Loucy (cell line): Measurements from ENCODE around the gene ARL4D.
A peak's percentile ranks its signal among the peaks of the same experiment; 100 is the strongest.
"Not testable (repeated sequence)": the region's sequence is repeated elsewhere in the genome, so short reads cannot be mapped to it uniquely, and the experiment has no call there.

Source experiments
- H2AFZ ChIP-seq: fragments of 200-600 bp; sonication (generic); 2 replicates; pipeline ENCODE4 v1.6.0; 2016; ENCODE audit warnings: antibody characterized with exemption, mild to moderate bottlenecking, low read length, moderate library complexity
- H3F3A ChIP-seq: fragments of 200-600 bp; 2 replicates; pipeline ENCODE4 v1.6.0; 2016; ENCODE audit warnings: antibody characterized with exemption, low read depth, mild to moderate bottlenecking
- H3K27me3 ChIP-seq: fragments of 200-600 bp; sonication (generic); 2 replicates; pipeline ENCODE4 v1.6.1; 2014; ENCODE audit warnings: low read length, mild to moderate bottlenecking; ENCODE audit not compliant: insufficient read depth, poor library complexity, severe bottlenecking
- H3K36me3 ChIP-seq: fragments of 200-600 bp; sonication (generic); 2 replicates; pipeline ENCODE4 v1.6.1; 2016; ENCODE audit warnings: low read length; ENCODE audit not compliant: insufficient read depth
- H3K4me1 ChIP-seq: fragments of 200-600 bp; sonication (generic); 2 replicates; pipeline ENCODE4 v1.5.1; 2014; ENCODE audit warnings: low read length, mild to moderate bottlenecking; ENCODE audit not compliant: insufficient read depth, poor library complexity, severe bottlenecking
- H3K4me2 ChIP-seq: fragments of 200-600 bp; sonication (generic); 2 replicates; pipeline ENCODE4 v1.6.0; 2014; ENCODE audit warnings: antibody characterized with exemption, low read length, low read depth, mild to moderate bottlenecking; ENCODE audit not compliant: poor library complexity, severe bottlenecking
- H3K4me3 ChIP-seq: fragments of 200-600 bp; sonication (generic); 2 replicates; pipeline ENCODE4 v1.5.1; 2014; ENCODE audit warnings: low read length, mild to moderate bottlenecking, mixed read lengths; ENCODE audit not compliant: poor library complexity, severe bottlenecking
- H3K79me2 ChIP-seq: fragments of 200-600 bp; sonication (generic); 2 replicates; pipeline ENCODE4 v1.6.1; 2014; ENCODE audit warnings: low read length; ENCODE audit not compliant: insufficient read depth
- H3K9ac ChIP-seq: fragments of 200-600 bp; sonication (generic); 2 replicates; pipeline ENCODE4 v1.6.0; 2014; ENCODE audit warnings: mild to moderate bottlenecking, low read depth, low read length, moderate library complexity; ENCODE audit not compliant: poor library complexity, severe bottlenecking
- H3K9me2 ChIP-seq: fragments of 200-600 bp; sonication (generic); replicated peaks from 2 replicates; pipeline ENCODE4 v1.6.1; 2016; ENCODE audit warnings: low read depth, low read length, mixed read lengths
- H3K9me3 ChIP-seq: fragments of 200-600 bp; sonication (generic); 2 replicates; pipeline ENCODE4 v1.6.1; 2014; ENCODE audit warnings: mild to moderate bottlenecking, antibody characterized with exemption, low read length, low read depth; ENCODE audit not compliant: insufficient read depth
- H4K20me1 ChIP-seq: fragments of 200-600 bp; sonication (generic); 2 replicates; pipeline ENCODE4 v1.6.0; 2014; ENCODE audit warnings: antibody characterized with exemption, low read length, mild to moderate bottlenecking; ENCODE audit not compliant: insufficient read depth, poor library complexity, severe bottlenecking
- EZH2phosphoT487 ChIP-seq: fragments of 200-600 bp; IDR thresholded peaks from 2 replicates; pipeline ENCODE4 v1.6.1; 2018; ENCODE audit warnings: antibody characterized with exemption, mild to moderate bottlenecking, moderate library complexity, borderline replicate concordance
- TF ChIP-seq, protein P1 (sequence below): fragments of 200-600 bp; sonication (generic); conservative IDR thresholded peaks from 2 replicates; pipeline ENCODE4 v1.5.1; 2014; ENCODE audit warnings: mild to moderate bottlenecking, antibody characterized with exemption, low read length

The ARL4D gene

DNA sequence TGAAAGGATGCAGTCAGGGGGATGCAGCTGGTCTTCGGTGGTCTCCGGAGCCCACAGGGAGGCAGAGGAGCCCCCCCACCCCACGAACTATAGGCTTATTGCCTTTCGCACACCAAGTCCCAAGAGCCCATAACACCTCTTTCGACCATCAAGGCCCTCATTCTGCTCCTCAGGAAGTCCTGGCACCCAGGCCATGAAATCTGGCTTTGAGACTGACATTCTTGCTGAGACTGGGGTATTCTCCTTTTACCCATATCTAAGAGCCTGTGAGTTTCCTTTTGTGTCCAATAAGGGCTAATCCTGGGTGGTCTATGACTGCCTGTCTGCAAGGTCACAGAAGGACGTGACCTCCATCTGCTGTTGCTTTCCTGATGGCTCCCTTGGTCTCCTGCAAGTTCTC, 6.4 kb upstream of the ARL4D start:
- H3K27me3 ChIP-seq: no peaks in the 10 kb centered on the region
- no peaks in the 10 kb centered on the region for H3K79me2 ChIP-seq
- TF ChIP-seq EZH2phosphoT487: no peak
- TF ChIP-seq, protein P1, sequence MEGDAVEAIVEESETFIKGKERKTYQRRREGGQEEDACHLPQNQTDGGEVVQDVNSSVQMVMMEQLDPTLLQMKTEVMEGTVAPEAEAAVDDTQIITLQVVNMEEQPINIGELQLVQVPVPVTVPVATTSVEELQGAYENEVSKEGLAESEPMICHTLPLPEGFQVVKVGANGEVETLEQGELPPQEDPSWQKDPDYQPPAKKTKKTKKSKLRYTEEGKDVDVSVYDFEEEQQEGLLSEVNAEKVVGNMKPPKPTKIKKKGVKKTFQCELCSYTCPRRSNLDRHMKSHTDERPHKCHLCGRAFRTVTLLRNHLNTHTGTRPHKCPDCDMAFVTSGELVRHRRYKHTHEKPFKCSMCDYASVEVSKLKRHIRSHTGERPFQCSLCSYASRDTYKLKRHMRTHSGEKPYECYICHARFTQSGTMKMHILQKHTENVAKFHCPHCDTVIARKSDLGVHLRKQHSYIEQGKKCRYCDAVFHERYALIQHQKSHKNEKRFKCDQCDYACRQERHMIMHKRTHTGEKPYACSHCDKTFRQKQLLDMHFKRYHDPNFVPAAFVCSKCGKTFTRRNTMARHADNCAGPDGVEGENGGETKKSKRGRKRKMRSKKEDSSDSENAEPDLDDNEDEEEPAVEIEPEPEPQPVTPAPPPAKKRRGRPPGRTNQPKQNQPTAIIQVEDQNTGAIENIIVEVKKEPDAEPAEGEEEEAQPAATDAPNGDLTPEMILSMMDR: no peak

DNA sequence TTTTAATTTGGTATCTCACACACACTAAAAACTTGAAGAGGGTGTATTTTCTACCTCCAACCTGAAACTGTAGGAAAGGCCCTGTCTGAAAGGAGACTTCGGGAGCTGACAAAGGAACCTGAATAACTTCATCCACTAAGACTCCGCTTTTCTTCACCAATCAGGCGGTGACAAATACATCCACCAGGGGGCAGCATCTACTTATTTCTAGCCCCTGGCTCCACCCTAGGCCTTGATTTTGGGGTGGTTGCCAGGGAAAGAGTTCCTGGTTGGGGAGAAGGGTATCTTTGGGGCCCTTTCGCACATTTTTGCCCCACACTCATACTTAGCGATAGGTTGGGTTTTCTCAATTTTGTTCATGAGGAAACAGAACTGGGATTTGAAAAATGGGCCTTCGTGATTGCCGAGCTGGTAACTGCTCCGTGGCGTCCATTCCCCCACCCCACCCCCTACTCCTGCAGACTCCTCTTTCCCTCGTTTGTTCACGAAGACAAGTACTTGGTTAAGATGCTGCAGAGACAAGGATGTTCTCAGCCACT, 4.8 kb upstream of the ARL4D start:
- no peaks in the 10 kb centered on the region for H3K79me2 ChIP-seq
- H3K4me3 ChIP-seq: no peak overlapping the region
- H3K27me3 ChIP-seq: no peaks in the 10 kb centered on the region
- H3K4me1 ChIP-seq: peaks cover 16% of the 10 kb centered on the region
- H3F3A ChIP-seq: no peaks in the 10 kb centered on the region
- no peaks in the 10 kb centered on the region for H3K9me2 ChIP-seq
- H3K9me3 ChIP-seq: no peaks in the 10 kb centered on the region
- H2AFZ ChIP-seq: peak overlapping the region; percentile 91
- peak overlapping the region; percentile 60 for H3K9ac ChIP-seq
- no peaks in the 10 kb centered on the region for H3K36me3 ChIP-seq
- H3K4me2 ChIP-seq: peak overlapping the region; percentile 53
- H4K20me1 ChIP-seq: no peaks in the 10 kb centered on the region
- no peak for TF ChIP-seq EZH2phosphoT487
- TF ChIP-seq, protein P1: peak; percentile 93

More for the DNA sequence above, 6.4 kb upstream of the ARL4D start:
- Histone ChIP-seq H3K4me1 (peaks cover 16% of the 10 kb centered on the region), H3K4me3 (no peak overlapping the region), H3K4me2 (no peak overlapping the region), H3K9me2 (no peaks in the 10 kb centered on the region), H4K20me1 (no peaks in the 10 kb centered on the region), H2AFZ (peak overlapping the region; percentile 20; the same call in 1 of the 2 replicates), H3K9ac (no peak overlapping the region), H3K9me3 (no peaks in the 10 kb centered on the region), H3K36me3 (no peaks in the 10 kb centered on the region), H3F3A (no peaks in the 10 kb centered on the region)

DNA sequence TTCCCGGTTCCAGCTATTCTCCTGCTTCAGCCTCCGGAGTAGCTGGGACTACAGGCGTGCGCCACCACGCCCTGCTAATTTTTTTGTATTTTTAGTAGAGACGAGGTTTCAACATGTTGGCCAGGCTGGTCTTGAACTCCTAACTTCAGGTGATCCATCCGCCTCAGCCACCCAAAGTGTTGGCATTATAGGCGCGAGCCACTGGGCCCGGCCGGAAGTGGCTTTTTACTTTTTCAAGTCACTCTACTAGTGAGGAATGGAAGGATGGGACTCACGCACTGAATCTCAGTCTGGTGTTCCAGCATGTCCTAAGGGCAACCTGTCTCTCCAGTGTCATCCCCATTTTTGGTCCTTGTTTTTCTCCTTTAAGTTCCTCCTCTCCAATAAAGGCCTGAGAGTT, 4.1 kb upstream of the ARL4D start:
- H4K20me1 ChIP-seq, H3K27me3 ChIP-seq, H3K4me3 ChIP-seq, H3K9me3 ChIP-seq, H3K79me2 ChIP-seq, H3K36me3 ChIP-seq, H3K9me2 ChIP-seq, H3K4me2 ChIP-seq, H3F3A ChIP-seq, H3K9ac ChIP-seq: not testable (repeated sequence)
- Histone ChIP-seq H3K4me1 (peaks cover 18% of the 10 kb centered on the region), H2AFZ (peak overlapping the region; percentile 91; the same call in 1 of the 2 replicates)

DNA sequence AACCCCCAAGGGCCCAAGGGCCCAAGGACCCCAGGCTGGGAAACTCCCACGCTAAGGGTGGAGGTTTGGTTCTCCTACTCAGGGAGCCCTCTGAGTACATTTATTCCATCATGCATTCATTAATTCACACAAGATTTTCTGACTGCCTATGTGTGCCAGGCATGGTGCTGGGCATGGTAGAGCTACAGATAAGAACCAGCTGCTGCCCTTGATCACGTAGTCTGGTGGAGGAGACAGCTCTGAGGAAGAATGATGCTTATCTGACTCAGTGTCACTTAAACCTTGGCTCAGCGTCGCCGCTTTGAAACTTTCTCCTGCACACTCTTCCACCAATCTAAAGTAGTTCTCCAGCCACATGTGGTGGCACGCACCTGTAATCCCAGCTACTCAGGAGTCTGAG, 3.6 kb upstream of the ARL4D start:
- no peak overlapping the region for H3K4me2 ChIP-seq
- no peaks in the 10 kb centered on the region for H3K9me2 ChIP-seq
- H3K4me1 ChIP-seq: peaks cover 21% of the 10 kb centered on the region
- no peaks in the 10 kb centered on the region for H3K27me3 ChIP-seq
- TF ChIP-seq, protein P1: no peak
- no peak for TF ChIP-seq EZH2phosphoT487
- no peaks in the 10 kb centered on the region for H3K79me2 ChIP-seq
- H3K9ac ChIP-seq: no peak overlapping the region
- no peak overlapping the region for H2AFZ ChIP-seq
- H3F3A ChIP-seq: no peaks in the 10 kb centered on the region
- H3K9me3 ChIP-seq: no peaks in the 10 kb centered on the region
- H3K4me3 ChIP-seq: no peak overlapping the region
- H3K36me3 ChIP-seq: no peaks in the 10 kb centered on the region
- H4K20me1 ChIP-seq: no peaks in the 10 kb centered on the region
